GM18907 (cell line): ENCODE results near the gene POFUT1.
"Not testable (repeated sequence)": the region's sequence is repeated elsewhere in the genome, so short reads cannot be mapped to it uniquely, and the experiment has no call there.

Source experiments
- ATAC-seq: cut with Tn5 transposase; IDR thresholded peaks from one replicate; pipeline ENCODE4 v1.9.1; 2021; ENCODE audit warnings: mild to moderate bottlenecking, moderate library complexity; ENCODE audit not compliant: unreplicated experiment

The POFUT1 gene

DNA sequence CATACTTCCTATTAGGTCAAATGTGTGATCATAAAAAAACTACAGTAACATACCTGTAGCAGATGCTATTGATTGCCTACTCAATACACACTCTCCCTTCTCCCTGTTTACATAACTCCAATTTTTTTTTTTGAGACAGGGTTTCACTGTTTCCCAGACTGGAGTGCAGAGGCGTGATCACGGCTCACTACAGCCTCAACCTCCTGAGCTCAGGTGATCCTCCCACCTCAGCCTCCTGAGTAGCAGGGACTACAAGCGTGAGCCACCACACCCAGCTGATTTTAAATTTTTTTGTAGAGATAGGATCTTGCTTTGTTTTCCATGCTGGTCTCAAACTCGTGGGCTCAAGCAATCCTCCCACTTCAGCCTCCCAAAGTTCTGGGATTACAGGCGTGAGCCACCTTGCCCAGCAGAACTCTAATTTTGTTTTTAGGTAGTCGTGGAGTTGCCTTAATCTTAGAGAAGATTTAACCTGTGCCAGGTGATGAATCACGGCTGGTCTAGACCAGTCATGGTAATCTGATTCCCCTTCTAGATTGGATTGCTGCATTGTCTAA, 55.8 kb downstream of the POFUT1 start:
- ATAC-seq, result no peak

DNA sequence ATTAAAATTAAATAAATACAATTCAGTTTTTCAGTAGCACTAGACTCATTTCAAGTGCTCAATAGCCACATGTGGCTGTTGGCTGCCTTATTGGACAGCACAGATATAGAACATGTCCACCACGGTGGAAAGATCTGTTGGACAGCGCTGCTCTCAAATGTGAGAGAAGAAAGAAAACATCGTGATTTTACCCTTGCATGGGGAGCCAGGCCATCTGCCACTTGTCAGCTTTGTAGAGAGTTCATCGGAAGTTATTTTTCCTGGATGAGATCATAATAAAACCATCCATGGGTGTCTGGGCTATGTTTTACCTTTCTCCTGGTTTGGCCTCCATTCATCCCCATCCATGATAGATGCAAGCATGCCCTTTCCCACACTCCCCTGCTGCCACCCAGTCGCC, 63.9 kb downstream of the POFUT1 start:
- no peak for ATAC-seq

DNA sequence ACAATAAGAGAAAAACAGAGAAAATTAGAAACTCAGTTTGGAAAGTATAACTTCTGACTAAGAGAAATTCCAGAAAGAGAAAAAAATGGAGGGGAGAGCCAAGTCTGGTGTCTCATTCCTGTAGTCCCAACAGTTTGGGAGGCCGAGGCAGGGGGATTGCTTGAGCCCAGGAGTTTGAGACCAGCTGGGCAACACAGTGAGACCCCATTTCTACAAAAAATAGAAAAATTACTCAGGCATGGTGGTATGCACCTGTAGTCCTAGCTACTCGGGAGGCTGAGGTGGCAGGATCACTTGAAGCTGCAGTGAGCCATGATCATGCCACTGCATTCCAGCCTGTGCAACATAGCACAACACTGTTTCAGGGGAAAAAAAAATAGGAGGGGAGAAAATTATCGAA, 66.7 kb downstream of the POFUT1 start:
- ATAC-seq, result no peak

DNA sequence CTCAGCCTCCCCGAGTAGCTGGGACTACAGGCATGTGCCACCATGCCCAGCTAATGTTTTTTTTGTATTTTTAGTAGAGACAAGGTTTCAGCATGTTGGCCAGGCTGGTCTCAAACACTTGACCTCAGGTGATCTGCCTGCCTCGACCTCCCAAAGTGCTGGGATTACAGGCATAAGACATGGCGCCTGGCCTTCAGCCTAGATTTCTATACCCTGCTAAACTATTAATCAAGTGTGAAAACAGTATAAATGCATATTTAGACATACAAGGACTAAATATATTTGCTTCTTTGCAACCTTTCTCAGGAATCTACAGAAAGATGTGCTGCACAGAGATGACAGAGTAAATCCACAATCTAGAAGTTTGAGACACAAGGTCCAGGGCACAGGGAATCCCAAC, 67.5 kb downstream of the POFUT1 start:
- not testable (repeated sequence) for ATAC-seq

DNA sequence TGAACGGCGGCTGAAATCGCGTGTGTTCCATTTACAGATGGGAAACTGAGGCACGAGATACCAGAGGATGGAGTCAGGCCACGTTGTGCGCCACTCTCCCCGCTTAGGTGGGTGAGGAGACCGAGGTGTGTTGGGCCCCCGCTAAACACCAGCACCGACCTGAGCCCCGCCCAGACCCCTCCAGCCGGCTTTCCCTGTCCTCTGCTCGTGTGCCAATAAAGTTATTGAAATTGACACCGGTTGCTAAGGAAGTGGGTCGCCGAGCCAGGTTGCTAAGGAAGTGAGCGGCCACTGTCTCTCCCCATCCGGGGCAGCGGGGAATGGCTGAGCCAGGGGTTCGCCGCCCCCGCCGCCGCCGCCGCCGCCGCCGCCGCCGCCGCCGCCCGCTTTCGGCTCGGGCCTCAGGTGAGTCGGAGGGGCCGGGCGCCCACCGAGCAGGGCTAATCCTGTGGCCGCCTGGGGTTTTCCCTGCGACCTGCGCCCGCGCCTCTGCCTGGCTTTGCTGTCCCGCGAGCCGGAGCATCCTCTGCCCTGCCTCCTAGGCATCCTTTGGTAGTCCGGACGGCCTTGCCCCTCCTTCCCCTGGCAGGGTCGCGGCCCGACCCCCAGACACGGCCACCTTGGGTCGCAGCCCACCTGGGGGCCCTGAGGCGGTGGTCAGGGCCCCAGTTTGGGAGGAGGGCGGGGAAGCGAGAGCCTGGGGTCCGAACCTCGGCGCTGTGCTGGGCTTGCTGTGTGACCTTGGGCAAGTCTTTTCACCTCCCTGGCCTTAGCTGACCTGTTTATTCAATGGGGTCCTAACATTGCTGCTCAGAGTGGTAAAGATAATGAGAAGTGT, 69.9 kb downstream of the POFUT1 start, which contains the start of gene KIF3B:
KIF3B (plus strand) TSS at position 291 of the 838 bp plus-strand sequence. CDS start 32,127 bp downstream, outside the sequence.
- ATAC-seq, result peak; percentile 80

DNA sequence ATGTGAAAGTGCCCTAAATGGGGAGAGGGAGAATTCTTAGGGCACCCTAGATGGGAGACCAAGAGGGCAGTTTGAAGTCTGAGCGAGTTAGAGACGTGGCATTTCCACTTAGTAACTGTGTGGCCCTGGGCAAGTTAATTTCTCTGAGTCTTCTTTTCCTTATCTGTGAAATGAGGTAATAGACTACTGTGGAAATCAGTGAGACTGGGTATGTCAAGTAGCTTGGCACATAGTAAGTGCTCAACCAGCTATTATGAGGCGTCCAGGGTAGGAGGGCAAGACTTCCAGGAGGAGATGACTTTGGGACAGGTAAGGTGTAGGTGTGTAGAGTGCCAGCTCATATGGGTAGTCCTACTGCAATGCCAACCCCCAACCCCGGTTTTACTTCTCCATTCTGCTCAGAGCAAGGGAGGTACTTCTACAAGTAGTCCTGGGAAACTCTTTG, 70.5 kb downstream of the POFUT1 start:
- peak; percentile 65 for ATAC-seq

DNA sequence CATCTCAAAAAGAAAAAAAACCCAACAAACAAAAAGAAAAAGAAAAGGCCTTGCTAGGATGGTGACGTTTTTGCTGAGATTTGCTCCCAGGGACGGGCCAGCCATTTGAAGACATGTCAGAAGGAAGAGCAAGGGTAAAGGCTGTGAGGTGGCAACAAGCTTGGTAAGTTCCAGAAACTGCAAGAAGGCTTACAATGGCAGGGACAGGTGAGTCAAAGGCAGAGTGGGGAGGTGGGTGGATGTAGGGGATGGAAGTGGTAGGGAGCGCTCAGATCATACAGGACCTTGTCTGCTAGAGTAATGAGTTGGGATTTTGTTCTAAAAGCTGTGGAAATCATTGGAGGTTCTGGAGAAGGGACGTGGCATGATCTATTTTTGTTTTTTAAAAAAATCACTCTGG, 74.0 kb downstream of the POFUT1 start:
- no peak for ATAC-seq

DNA sequence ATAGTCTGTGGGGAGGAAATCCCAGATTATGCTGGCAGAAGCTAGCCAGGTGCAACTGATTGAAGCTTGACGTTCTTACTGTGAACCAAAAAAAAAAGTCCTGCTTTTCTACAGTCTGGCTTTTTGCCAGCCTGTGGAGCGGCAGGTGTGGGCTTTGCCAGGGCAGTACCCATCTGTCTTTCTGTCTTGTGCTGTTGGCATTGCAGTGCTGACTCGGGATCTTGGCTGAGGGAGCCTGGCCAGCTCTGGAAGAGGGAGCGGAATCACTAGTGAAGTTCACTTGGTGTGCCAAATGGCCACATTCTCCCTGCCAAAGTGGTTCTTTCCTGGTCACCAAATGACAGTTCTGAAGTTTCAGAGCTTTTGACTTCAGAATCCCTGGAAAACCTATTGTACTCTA, 74.8 kb downstream of the POFUT1 start:
- ATAC-seq, result no peak

DNA sequence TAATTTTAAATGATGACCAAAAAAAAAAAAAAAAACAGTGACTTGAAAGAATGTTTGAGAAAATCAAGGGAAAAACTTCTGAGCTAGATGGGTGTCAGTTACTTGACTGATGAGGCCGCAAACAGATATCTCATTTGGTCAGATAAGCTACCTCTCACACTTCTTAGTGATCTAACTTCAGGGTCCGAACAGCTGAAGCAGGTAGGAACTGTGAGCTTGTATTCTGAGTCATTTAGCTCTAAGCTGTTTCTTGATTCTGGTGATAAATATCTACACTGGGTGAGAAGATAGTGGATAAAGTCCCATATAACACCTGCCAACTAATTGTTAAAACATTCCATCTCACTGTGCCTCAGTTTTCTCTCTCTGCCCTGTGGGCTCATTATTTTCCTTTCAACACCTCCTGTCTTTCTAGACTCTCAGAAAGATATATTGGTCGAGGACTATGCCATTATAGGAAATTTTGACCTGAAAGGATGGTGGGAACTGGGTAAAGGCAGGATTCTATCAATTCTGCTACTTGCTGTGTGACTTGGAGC, 77.5 kb downstream of the POFUT1 start:
- no peak for ATAC-seq

DNA sequence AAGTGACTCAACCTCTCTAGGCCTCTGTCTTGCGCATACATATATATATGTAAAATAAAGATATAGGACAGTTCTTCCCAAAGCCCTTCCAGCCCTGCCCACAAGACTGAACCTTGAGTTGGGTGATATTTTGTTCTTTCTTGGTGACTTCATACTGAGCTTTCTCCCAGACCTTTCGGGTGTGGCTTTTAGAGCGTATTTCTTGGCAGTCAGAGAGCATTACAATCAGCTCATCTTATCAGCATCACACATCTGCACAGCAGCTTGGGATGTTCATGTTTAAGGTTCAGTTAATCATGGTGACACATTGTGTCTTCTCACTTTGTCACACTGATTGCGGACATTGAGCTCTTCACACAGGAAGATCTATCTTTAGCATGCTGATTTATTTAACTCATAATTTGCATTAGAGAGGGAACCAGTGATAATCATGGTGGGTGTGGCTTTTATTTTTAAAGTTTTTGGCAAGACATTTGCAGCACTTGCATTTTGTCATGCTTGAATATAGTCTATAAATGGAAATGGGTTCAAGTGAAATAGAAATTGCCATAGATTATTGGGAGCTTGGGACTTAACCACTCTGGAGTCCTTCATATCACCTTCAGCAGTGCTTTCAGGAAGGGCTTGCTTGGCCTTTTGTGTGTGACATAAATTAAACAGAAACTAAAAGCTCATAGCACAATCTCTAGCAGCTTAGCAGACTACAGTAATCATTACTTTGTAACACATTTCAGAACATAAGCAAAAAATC, 78.1 kb downstream of the POFUT1 start:
- ATAC-seq, result peak; percentile 71

DNA sequence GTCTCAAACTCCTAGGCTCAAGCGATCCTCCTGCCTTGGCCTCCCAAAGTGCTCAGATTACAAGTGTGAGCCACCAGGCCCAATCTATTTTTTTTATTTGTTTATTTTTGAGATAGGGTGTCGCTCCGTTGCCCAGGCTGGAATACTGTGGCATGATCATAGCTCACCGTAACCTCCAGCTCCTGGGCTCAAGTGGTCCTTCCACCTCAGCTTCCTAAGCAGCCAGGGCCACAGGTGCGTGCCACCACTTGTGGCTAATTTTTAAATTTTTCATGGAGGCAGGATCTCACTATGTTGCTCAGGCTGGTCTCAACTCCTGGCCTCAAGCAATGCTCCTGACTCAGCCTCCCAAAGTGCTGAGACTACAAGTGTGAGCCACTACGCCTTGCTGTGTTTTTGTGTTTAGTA, 79.6 kb downstream of the POFUT1 start:
- ATAC-seq, result no peak
